Right lung (tissue), 5 donors: Measurements from ENCODE around the gene PGM2L1. TPM values are rescaled to one million over a fixed set of nuclear protein-coding genes. Genes with fewer than 3 reads are reported as not detected.
A peak's percentile ranks its signal among the peaks of the same experiment; 100 is the strongest.
"Not testable (repeated sequence)": the region's sequence is repeated elsewhere in the genome, so short reads cannot be mapped to it uniquely, and the experiment has no call there.

Source experiments
- DNase-seq, 2 donors: peaks; one replicate each; pipeline ENCODE4 v3.0.0-alpha.2; 2013
- polyA plus RNA-seq, 5 donors: library from polyadenylated mRNA; unstranded; fragments of 120-200 nt; gene quantifications; one replicate each; pipeline versions ENCODE4 v1.2.1 to v1.2.3, GENCODE V29; 2013; ENCODE audit warnings: inconsistent platforms in 1 of 5, low replicate concordance in 1 of 5; ENCODE audit not compliant: insufficient read length in 5 of 5, insufficient read depth in 1 of 5

Gene PGM2L1
- polyA plus RNA-seq, 5 donors: 3.5 to 6.6 (median 5.3) TPM

GRCh38 chr11:74403607-74404321 is 5.5 kb upstream of the PGM2L1 start:
- DNase-seq: no peak

DNA sequence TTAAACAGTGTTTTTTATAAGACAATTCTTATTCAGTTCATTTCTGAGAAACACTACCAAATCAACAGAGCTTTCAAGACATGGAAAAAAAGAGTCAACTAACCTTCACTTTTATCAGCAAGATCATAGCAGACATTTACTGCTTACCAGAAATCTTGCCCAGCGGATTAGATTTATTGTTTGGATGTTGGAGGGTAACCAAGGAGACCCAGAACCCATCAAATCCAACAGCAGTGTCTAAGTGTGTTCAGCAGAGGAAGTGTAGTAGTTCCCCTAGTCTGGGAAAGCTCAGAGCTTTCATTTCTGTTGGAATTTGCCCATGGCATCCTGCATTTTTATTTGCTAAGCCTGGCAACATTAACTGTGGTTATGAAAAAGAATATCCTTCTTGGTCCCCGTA is 2.4 kb upstream of the PGM2L1 start:
- no peak for DNase-seq

GRCh38 chr11:74397501-74398243 is 561 bp downstream of the PGM2L1 start:
- DNase-seq: peak in 1 of 2 donors; percentile 23

DNA sequence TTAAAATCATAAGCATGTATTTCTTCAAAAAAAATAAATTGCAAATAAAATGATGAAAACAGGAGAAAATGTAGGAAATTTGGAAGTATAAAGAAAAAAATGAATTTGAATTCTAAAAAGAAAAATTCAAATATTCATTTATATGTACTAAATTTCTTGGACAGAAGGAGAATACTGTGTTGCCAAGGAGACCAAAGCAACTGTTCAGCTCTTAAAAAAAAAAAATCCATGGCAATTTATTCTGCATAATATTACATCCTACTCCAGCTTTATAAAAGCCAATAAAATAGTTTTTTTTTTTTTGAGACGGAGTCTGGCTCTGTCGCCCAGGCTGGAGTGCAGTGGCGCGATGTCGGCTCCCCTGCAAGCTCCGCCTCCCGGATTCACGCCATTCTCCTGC is 6.0 kb downstream of the PGM2L1 start:
- no peak for DNase-seq

- DNase-seq: no peak
Observed at GRCh38 chr11:74391193-74391592, 7.0 kb downstream of the PGM2L1 start.

- DNase-seq: no peak
Observed at GRCh38 chr11:74390697-74391096, 7.5 kb downstream of the PGM2L1 start.

GRCh38 chr11:74388678-74389327 is 9.4 kb downstream of the PGM2L1 start:
- peak; percentile 21 to 47 for DNase-seq

DNA sequence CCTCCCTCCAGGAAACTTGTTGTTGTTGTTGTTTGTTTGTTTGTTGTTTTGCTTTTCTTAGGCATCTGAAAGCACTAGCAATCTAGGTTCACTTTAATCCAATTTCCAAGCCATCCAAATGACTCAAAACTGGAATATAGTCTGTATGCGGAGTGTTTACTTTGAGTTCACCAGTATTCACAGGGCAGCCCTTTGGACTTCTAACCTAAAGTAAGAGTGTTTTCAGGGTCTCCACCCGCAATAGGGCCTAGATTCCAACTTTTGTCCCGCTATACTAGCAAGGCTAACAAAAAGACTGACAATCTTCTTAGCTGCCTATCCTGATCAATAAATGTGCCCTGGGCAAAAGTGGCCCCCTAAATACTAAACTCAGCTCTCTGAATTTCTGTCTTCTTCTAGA is 13.6 kb downstream of the PGM2L1 start:
- DNase-seq: no peak

DNA sequence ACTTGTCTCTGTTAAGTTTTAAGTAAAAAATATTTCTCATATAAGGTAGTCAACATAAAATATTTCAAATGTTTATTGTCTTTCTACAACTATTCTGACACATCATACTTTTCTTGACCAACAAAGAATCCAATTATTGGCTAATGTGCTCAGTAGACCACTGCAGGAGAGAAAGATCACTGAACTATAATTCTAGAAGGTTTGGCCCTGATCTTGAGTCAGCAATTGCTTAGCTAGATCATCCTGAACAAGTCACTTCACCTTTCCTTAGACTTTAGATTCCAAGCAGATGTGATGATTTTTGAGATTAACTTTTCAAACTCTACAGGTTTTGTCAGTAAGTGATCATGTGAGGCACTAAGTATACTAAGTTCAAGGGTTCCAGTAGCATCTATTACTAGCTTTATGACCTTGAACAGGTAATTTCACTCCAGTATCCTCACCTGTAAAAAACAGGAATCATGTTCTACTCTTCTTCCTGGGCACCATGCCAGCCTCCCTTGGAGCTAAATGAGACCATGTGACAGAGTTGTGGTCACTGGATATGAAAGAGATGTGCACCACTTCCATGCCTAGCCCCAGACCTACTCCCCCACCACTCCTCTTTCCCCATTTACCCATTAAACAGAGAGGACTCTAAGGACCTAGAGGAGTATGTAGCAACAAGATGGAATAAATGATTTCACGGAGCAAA is 17.3 kb downstream of the PGM2L1 start:
- no peak for DNase-seq

DNA sequence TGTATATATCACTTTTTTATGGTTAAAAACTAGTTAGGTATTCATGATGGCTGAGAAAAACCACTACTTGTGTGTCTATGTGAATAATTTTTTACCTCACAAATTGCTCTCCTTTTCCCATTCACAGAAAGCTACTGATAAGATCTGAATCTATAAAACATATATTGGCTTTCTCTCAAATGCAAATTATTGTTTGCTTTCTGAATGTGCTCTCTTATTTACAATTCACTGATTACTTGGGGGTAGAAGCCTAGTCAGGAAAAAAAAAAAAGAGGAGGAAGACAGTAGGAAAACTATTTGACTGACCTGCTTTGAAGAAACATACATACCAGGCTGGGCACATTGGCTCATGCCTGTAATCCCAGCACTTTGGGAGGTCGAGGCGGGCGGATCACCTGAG is 20.5 kb downstream of the PGM2L1 start:
- no peak for DNase-seq

DNA sequence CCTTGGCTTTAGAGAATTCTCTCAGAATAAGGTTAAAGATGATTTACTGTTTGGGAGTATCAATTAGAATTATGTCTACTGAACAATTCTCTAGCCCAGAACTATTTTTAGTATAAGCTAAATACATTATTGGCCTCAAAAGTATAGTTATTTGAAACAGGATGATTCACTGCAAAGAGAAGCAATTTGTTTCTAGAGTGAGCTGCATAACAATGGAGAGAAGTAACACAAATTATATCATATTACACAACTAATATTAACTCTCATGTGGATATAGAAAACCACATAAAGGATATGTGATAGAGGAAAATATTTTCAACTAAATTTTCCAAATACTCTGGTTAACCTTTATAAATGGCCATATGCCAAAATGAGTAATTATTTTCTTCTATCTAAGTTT is 24.9 kb downstream of the PGM2L1 start:
- no peak for DNase-seq

DNA sequence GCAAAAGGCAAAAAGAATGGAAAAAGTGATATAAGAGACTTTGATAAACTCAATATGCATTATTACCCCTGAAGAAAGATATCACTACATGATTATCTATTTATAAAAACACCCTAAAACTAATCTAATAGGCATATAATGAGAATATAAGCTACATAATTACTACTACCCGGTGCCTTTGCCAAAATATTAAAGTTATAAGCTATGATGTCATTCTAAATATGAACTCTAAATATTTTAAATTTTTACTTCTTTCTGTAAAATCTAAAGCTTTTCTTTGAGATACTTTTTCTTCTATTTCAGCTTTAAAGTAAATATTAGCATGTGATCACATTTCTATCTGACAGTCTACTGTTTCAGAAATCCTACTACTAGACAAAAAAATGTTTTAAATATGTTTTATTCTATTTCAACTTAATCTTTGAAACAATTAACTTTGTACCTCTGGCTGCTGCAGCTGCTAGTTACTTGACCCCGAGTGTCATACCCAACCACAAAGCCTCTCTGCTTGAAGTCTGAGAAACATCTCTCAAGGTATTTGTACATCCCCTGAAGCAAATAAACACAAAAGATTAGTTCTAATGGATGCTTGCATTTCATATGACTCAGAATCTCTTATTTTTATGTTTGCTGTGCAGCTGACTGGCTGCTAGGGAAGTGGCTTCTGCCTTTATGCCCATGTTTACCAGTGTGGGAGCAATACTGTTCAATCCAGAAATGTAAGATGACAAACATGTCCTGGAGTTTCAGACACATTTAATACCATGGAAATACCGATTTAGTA is 26.8 kb downstream of the PGM2L1 start:
- DNase-seq: no peak

GRCh38 chr11:74370123-74370522 is 28.1 kb downstream of the PGM2L1 start:
- DNase-seq: no peak

DNA sequence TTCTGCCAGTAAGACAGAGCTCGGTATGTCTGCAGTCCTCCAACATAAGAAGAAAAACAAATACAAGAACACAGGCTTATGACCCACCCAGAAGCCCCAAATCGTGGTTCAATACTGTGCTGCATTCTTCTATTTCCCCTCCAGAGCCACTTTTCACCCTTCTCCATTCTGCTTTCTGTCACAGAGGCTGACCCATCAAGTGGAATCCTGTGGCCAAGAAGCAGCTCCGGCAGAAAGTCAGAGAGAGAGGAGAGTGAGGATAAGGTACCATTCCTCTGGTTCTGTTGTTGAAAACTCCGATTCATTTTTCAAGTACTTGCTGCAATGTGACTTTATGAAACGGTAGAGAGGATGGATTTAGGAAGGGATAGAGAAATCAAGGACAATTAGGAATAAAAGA is 30.4 kb downstream of the PGM2L1 start:
- no peak for DNase-seq

- no peak for DNase-seq
Observed at GRCh38 chr11:74366576-74366975, 31.7 kb downstream of the PGM2L1 start.

DNA sequence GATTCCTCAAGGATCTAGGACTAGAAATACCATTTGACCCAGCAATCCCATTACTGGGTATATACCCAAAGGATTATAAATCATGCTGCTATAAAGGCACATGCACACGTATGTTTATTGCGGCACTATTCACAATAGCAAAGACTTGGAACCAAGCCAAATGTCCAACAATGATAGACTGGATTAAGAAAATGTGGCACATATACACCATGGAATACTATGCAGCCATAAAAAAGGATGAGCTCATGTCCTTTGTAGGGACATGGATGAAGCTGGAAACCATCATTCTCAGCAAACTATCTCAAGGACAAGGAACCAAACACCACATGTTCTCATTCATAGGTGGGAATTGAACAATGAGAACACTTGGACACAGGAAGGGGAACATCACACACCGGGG is 32.4 kb downstream of the PGM2L1 start:
- not testable (repeated sequence) for DNase-seq

GRCh38 chr11:74357449-74357848 is 40.8 kb downstream of the PGM2L1 start:
- DNase-seq: no peak

DNA sequence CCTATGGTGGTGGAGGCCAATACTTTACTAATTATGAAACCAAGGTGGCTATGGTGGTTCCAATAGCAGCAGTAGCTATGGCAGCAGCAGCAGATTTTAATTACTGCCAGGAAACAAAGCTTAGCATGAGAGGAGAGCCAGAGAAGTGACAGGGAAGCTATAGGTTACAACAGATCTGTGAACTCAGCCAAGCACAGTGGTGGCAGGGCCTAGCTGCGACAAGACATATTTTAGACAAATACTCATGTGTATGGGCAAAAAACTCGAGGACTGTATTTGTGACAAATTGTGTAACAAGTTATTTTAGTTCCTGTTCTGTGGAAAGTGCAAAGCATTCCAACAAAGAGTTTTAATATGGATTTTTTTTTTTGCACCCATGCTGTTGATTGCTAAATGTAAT is 42.6 kb downstream of the PGM2L1 start:
- no peak for DNase-seq

DNA sequence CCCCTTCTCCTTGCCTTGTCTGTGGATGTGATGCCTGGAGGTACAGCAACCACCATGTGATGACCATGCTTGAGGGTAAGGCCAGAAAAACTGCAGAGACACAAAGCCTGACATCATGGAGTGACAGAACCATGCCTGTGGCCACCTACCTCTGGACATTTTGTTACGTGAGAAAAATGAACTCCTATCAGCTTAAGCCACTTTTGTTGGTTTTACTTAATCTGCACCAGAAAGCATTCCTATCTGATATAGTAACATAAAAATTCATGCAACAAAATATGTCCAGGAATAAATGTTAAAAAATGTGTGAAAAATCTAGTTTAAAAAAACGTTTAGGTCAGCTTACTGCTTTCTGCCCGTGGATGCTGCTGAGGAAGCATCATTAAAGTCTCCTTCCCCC is 44.2 kb downstream of the PGM2L1 start:
- no peak for DNase-seq

GRCh38 chr11:74347381-74347780 is 50.9 kb downstream of the PGM2L1 start:
- no peak for DNase-seq

GRCh38 chr11:74345420-74345819 is 52.8 kb downstream of the PGM2L1 start:
- no peak for DNase-seq

DNA sequence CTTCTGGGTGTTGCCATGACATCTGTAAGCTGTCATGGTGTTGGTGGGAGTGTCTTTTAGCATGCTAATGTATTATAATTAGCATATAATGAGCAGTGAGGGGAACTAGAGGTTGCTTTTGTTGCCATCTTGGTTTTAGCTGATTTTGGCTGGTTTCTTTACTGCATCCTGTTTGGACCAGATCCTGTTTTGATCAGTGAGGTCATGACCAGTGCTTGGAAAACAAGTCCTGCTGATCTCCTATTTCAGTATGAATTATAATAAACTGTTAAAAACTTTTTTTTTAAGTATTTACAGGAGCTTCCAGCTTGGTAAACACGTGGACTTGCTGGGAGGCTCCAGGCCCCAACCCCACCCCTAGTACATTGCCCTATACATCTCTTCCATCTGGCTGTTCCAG is 56.3 kb downstream of the PGM2L1 start:
- DNase-seq: no peak
